Testis (tissue), 2 donors: ENCODE results near the gene LRRC15.

Source experiments
- CTCF ChIP-seq, 3 experiments: fragments of 450-650 bp in 2 of 3; fragments of 200-600 bp in 1 of 3; sonication (generic) in 1 of 3; IDR thresholded peaks; one replicate each; pipeline ENCODE4 v1.5.1; 2016 to 2019; ENCODE audit warnings: antibody characterized with exemption in 3 of 3, mild to moderate bottlenecking in 2 of 3, moderate library complexity in 1 of 3
- POLR2A ChIP-seq: fragments of 450-650 bp; IDR thresholded peaks from one replicate; pipeline ENCODE4 v1.6.1; 2017; ENCODE audit warnings: antibody characterized with exemption, mild to moderate bottlenecking, moderate library complexity

DNA sequence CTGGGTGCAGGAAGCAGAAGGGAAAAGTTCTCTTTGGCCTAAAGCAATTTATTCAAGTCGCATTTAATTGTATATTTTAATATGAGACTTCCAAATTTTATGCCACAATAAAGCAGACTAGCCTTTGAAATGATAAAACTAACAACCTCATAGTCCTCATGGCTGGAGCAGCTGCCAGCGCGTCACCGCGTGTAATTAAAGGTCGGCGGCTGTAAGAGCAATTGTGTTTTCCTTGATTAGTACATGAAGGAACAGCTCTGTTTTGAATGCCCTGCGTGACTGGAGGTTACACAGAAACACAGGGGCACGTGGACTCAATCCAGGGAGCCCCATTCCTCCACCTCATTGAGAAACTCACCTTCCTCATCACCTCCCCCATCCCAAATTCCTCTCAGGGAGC, 10.1 kb upstream of the LRRC15 start:
- no peak for TF ChIP-seq CTCF (IDR thresholded peaks at IDR 0.05)
- no peak for TF ChIP-seq POLR2A
